ENCODE results near the gene PTGER1.

PTGER1 gene

DNA sequence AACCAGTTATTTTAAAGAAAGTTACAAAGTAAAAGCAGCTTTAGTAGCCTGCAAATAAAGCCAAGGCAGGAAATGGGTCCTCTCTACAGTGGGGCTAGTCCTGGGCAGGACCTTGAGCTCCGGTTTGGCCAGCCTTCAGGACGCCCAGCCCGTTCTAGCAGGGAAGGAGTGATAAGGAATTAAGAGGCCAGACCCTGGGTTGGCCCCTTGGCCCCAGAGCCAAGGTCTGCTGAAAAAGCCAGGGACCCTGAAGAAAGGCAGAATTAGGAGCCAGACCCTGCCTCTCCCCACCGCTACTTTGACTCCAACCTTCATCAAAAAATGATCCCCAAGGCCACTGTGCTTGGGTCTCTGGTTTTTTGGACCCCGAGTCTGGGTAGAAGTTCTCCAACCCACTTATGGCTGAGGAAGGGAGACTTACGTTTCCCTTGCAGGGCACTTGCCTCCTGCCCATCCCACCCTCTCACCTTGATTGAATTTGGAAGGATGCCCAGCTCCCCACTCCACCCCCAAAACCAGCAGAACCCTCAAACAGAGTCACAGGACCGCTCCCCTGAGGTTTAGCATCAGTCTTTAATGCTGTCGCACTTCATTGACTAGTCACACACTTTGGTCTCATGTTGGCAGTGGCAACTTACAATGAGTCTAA is 39.2 kb upstream of the PTGER1 start:
- Histone ChIP-seq H3K4me1 (ENCODE audit: insufficient read depth, low read length, severe bottlenecking) (peaks cover 29% of the 10 kb centered on the region), H3K9ac (ENCODE audit: low read length) (no peak overlapping the region; the same call in 1 of the 2 replicates), H3K79me2 (ENCODE audit: insufficient read depth, low read length) (peaks cover 16% of the 10 kb centered on the region), H3K27ac (ENCODE audit: low read depth, low read length, poor library complexity, severe bottlenecking) (no peak overlapping the region), H4K20me1 (ENCODE audit: insufficient read depth, low read length) (no peaks in the 10 kb centered on the region), H3K4me3 (ENCODE audit: low read depth, low read length, poor library complexity, severe bottlenecking) (no peak overlapping the region), H3F3A (ENCODE audit: insufficient read depth, low read length) (peaks cover 6% of the 10 kb centered on the region; the same call in 1 of the 2 replicates), H3K9me3 (ENCODE audit: low read length) (no peaks in the 10 kb centered on the region), H2AFZ (ENCODE audit: low read length) (no peak overlapping the region), H3K4me2 (ENCODE audit: low read length) (no peak overlapping the region), H3K27me3 (ENCODE audit: insufficient read depth, low read length) (no peaks in the 10 kb centered on the region), H3K36me3 (ENCODE audit: insufficient read depth, low read length) (peaks cover 46% of the 10 kb centered on the region), H3K9me2 (ENCODE audit: low read depth, low read length) (no peaks in the 10 kb centered on the region)
- no peak for TF ChIP-seq EZH2 (IDR thresholded peaks at IDR 0.05; ENCODE audit: borderline replicate concordance, low read length)
- TF ChIP-seq, protein P1, sequence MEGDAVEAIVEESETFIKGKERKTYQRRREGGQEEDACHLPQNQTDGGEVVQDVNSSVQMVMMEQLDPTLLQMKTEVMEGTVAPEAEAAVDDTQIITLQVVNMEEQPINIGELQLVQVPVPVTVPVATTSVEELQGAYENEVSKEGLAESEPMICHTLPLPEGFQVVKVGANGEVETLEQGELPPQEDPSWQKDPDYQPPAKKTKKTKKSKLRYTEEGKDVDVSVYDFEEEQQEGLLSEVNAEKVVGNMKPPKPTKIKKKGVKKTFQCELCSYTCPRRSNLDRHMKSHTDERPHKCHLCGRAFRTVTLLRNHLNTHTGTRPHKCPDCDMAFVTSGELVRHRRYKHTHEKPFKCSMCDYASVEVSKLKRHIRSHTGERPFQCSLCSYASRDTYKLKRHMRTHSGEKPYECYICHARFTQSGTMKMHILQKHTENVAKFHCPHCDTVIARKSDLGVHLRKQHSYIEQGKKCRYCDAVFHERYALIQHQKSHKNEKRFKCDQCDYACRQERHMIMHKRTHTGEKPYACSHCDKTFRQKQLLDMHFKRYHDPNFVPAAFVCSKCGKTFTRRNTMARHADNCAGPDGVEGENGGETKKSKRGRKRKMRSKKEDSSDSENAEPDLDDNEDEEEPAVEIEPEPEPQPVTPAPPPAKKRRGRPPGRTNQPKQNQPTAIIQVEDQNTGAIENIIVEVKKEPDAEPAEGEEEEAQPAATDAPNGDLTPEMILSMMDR (IDR thresholded peaks at IDR 0.05; ENCODE audit: low read length): no peak

DNA sequence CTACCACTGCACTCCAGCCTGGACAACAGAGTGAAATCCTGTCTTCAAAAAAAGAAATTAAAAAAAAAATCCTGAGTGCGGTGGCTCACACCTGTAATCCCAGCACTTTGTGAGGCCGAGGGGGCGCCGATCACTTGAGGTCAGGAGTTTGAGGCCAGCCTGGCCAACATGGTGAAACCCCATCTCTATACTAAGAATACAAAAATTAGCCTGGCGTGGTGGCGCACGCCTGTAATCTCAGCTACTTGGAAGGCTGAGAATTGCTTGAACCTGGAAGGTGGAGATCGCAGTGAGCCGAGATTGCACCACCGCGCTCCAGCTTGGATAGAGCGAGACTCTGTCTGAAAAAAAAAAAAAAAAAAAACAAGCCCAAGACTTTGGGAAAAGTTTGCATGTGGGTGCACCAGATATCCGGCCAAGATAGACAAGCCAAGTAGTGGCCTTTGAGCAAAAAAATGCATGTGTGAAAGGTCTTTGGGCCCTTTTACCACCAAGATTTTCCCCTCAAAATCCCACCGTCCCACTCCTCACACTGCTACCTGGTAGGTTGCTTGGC is 37.3 kb upstream of the PTGER1 start:
- H3K27ac ChIP-seq (ENCODE audit: low read depth, low read length, poor library complexity, severe bottlenecking): no peak overlapping the region
- H3K4me1 ChIP-seq (ENCODE audit: insufficient read depth, low read length, severe bottlenecking): peaks cover 24% of the 10 kb centered on the region
- no peak overlapping the region for H3K4me3 ChIP-seq (ENCODE audit: low read depth, low read length, poor library complexity, severe bottlenecking)
- H3K9ac ChIP-seq (ENCODE audit: low read length): no peak overlapping the region
- no peaks in the 10 kb centered on the region for H3K27me3 ChIP-seq (ENCODE audit: insufficient read depth, low read length)
- no peaks in the 10 kb centered on the region for H4K20me1 ChIP-seq (ENCODE audit: insufficient read depth, low read length)
- H3K4me2 ChIP-seq (ENCODE audit: low read length): no peak overlapping the region
- H3F3A ChIP-seq (ENCODE audit: insufficient read depth, low read length): peaks cover 6% of the 10 kb centered on the region; the same call in 1 of the 2 replicates
- H3K79me2 ChIP-seq (ENCODE audit: insufficient read depth, low read length): peaks cover 13% of the 10 kb centered on the region
- TF ChIP-seq EZH2 (IDR thresholded peaks at IDR 0.05; ENCODE audit: borderline replicate concordance, low read length): no peak
- TF ChIP-seq, protein P1 (IDR thresholded peaks at IDR 0.05; ENCODE audit: low read length): no peak
- H3K9me2 ChIP-seq (ENCODE audit: low read depth, low read length): no peaks in the 10 kb centered on the region
- H3K36me3 ChIP-seq (ENCODE audit: insufficient read depth, low read length): peaks cover 45% of the 10 kb centered on the region
- H2AFZ ChIP-seq (ENCODE audit: low read length): no peak overlapping the region
- no peaks in the 10 kb centered on the region for H3K9me3 ChIP-seq (ENCODE audit: low read length)

DNA sequence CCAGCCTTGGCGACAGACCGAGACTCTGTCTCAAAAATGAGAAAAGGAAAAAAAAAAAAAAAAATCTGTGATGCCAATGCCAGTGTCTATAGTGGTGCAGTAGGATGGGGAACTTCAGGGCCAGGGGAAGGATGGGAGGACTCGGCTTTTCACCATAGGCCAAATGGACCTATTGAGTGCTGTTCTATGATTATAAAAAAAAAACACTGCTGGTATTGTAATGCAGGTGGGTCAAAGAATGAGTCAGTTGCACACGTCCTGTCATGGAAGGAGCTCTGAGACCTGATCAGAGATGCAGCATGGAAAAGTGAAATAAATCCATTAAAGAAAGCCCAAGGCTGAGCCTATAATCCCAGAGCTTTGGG is 36.1 kb upstream of the PTGER1 start:
- H3K9me3 ChIP-seq (ENCODE audit: low read length): no peaks in the 10 kb centered on the region
- H3K4me3 ChIP-seq (ENCODE audit: low read depth, low read length, poor library complexity, severe bottlenecking): no peak overlapping the region
- peaks cover 32% of the 10 kb centered on the region for H3K36me3 ChIP-seq (ENCODE audit: insufficient read depth, low read length)
- H3K4me2 ChIP-seq (ENCODE audit: low read length): no peak overlapping the region
- no peaks in the 10 kb centered on the region for H4K20me1 ChIP-seq (ENCODE audit: insufficient read depth, low read length)
- no peak overlapping the region for H3K9ac ChIP-seq (ENCODE audit: low read length)
- no peaks in the 10 kb centered on the region for H3K27me3 ChIP-seq (ENCODE audit: insufficient read depth, low read length)
- H3K9me2 ChIP-seq (ENCODE audit: low read depth, low read length): no peaks in the 10 kb centered on the region
- no peak overlapping the region for H2AFZ ChIP-seq (ENCODE audit: low read length)
- H3K27ac ChIP-seq (ENCODE audit: low read depth, low read length, poor library complexity, severe bottlenecking): no peak overlapping the region
- H3K79me2 ChIP-seq (ENCODE audit: insufficient read depth, low read length): 0 out of 2 replicates have a peak, but pooled peaks cover 1% of the 10 kb centered on the region
- H3K4me1 ChIP-seq (ENCODE audit: insufficient read depth, low read length, severe bottlenecking): peaks cover 20% of the 10 kb centered on the region
- TF ChIP-seq, protein P1 (IDR thresholded peaks at IDR 0.05; ENCODE audit: low read length): no peak
- no peak for TF ChIP-seq EZH2 (IDR thresholded peaks at IDR 0.05; ENCODE audit: borderline replicate concordance, low read length)
- peaks cover 6% of the 10 kb centered on the region; the same call in 1 of the 2 replicates for H3F3A ChIP-seq (ENCODE audit: insufficient read depth, low read length)
